Psoas muscle (tissue), 8 donors: ENCODE measurements around the gene SSTR3. TPM values are rescaled to one million over a fixed set of nuclear protein-coding genes. Genes with fewer than 3 reads are reported as not detected.

Experiments
- ATAC-seq, 4 donors: fragments of 200-7000 bp; cut with Tn5 transposase; one replicate each; pipeline ENCODE4 v1.9.1; 2020; ENCODE audit warnings: moderate library complexity in 3 of 4, mild to moderate bottlenecking in 2 of 4
- DNase-seq, 2 donors: peaks; one replicate each; pipeline ENCODE4 v3.0.0-alpha.2; 2020
- H3K27ac ChIP-seq: fragments of 200-600 bp; one replicate; pipeline ENCODE4 v1.8.0; 2022
- H3K27me3 ChIP-seq, 3 donors: fragments of 200-600 bp in 1 of 3; one replicate each; pipeline versions ENCODE4 v1.6.1 to v1.8.0; 2013 to 2022; ENCODE audit warnings: low read length in 2 of 3, mild to moderate bottlenecking in 2 of 3, moderate library complexity in 1 of 3; ENCODE audit not compliant: insufficient read depth in 3 of 3
- H3K36me3 ChIP-seq, 2 donors: fragments of 200-600 bp in 1 of 2; one replicate each; pipeline versions ENCODE4 v1.6.1 to v1.8.0; 2013 to 2022; ENCODE audit warnings: low read depth in 1 of 2, mild to moderate bottlenecking in 1 of 2, moderate library complexity in 1 of 2; ENCODE audit not compliant: insufficient read depth in 1 of 2
- H3K4me1 ChIP-seq: fragments of 200-600 bp; one replicate; pipeline ENCODE4 v1.8.0; 2022
- H3K4me3 ChIP-seq: fragments of 200-600 bp; one replicate; pipeline ENCODE4 v1.8.0; 2022; ENCODE audit warnings: mild to moderate bottlenecking
- H3K9me3 ChIP-seq: fragments of 200-600 bp; one replicate; pipeline ENCODE4 v1.8.0; 2022
- WGBS, 3 donors: extraction: QIAGEN DNeasy Blood & Tissue Kit; methylation state at CpG; one replicate each; pipeline versions ENCODE4 v1.1.6 to v1.1.7; 2013; 5-methylcytosine and 5-hydroxymethylcytosine counted together
- intact Hi-C, 2 donors: fragments of 100-400 bp; cut with DNase I; formaldehyde crosslinking; loops; one replicate each; pipeline versions ENCODE4 v1.11.0 to v1.14.2; 2022
- polyA plus RNA-seq, 3 donors: library from polyadenylated mRNA; stranded (reverse); fragments of 200-250 nt; gene quantifications; one replicate each; pipeline ENCODE4 v1.2.3, GENCODE V29; 2013
- total RNA-seq, 4 donors: library from RNA; stranded (reverse); fragmentation: NEBNext Ultra II Directional in 2 of 4; extraction: Animal tissue kit (Norgen Biotek cat#: 25700) in 2 of 4; gene quantifications; one replicate each; pipeline versions ENCODE4 v1.2.1 to v1.2.4, GENCODE V29; 2021 to 2023
- TF ChIP-seq, protein P1 (sequence below): fragments of 200-600 bp; IDR thresholded peaks from one replicate; pipeline ENCODE4 v1.8.0; 2022; ENCODE audit warnings: antibody characterized with exemption
- donor health status: healthy with polysubstance abuse.
- donor health status: DM: no; HTN: no; CAD: no; lungs with moderate emphysema.
- donor health status: Bipolar disorder and iron deficiency.
- donor health status: healthy.
- donor health status: DM: yes; HTN: yes; CAD: no.
- donor health status: DM: no; HTN: no; CAD: no.
- donor health status: DM: no; HTN: no; CAD: no.
- donor health status: DM: yes; HTN: yes; CAD: no.

Gene SSTR3
- total and polyA plus RNA-seq, 7 donors, result 0.01 TPM; not detected in 6

DNA sequence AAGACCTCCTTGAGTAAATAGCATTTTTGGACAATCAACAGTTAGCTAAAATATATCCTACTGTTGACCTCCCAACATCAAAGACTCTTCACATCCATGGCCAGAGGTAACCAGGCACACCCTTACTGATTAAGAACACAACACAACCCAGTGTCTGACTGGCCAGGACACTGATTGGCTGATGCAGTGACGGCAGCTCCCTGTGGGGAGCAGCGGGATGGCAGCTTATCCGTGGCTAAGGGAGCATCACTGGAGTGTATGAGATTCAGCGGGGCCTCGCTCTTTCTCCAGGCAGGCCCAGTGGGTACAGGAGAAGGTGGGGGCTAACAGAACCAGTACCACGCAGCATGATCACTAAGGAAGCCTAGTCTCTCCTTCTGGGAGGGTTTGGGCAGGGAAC lies 52.2 kb downstream of the SSTR3 start:
- Histone ChIP-seq H3K9me3 (no peaks in the 10 kb centered on the region), H3K27me3 (peaks cover 0 to 12% (median 5%) of the 10 kb centered on the region in 3 donors), H3K36me3 (no peaks in the 10 kb centered on the region), H3K27ac (no peak overlapping the region), H3K4me3 (no peak overlapping the region), H3K4me1 (no peaks in the 10 kb centered on the region)
- WGBS, 3 donors, result 47 to 57% (median 52%) methylated on average over 6 of the region's 6 CpGs
- intact Hi-C loops, result no loop called here
- peak in 1 of 2 donors; percentile 23 for DNase-seq
- TF ChIP-seq, protein P1, sequence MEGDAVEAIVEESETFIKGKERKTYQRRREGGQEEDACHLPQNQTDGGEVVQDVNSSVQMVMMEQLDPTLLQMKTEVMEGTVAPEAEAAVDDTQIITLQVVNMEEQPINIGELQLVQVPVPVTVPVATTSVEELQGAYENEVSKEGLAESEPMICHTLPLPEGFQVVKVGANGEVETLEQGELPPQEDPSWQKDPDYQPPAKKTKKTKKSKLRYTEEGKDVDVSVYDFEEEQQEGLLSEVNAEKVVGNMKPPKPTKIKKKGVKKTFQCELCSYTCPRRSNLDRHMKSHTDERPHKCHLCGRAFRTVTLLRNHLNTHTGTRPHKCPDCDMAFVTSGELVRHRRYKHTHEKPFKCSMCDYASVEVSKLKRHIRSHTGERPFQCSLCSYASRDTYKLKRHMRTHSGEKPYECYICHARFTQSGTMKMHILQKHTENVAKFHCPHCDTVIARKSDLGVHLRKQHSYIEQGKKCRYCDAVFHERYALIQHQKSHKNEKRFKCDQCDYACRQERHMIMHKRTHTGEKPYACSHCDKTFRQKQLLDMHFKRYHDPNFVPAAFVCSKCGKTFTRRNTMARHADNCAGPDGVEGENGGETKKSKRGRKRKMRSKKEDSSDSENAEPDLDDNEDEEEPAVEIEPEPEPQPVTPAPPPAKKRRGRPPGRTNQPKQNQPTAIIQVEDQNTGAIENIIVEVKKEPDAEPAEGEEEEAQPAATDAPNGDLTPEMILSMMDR, result no peak
- no peak for ATAC-seq

DNA sequence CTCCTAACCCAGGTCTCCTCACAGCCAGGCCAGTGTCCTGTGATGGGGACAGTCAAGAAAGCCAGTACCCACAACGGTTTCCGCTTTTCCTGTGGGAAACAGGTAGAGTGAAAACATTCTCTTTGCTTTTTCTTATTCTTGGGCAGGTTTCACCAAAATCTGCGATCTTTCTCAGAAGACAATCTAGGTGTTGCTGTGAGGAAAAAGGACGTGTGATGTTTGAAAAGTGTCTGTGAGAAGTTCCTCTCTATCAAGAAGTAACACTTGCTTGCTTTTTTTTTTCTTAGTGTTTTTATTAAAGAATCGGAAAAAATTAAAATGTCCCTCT lies 53.4 kb downstream of the SSTR3 start:
- intact Hi-C loops, result no loop called here
- no peaks in the 10 kb centered on the region for H3K4me1 ChIP-seq
- H3K36me3 ChIP-seq, result no peaks in the 10 kb centered on the region
- WGBS, 3 donors, result 81 to 88% (median 83%) methylated on average over 5 of the region's 5 CpGs
- TF ChIP-seq, protein P1, result no peak
- no peak overlapping the region for H3K27ac ChIP-seq
- H3K9me3 ChIP-seq, result no peaks in the 10 kb centered on the region
- no peak overlapping the region for H3K4me3 ChIP-seq
- DNase-seq (no peak), ATAC-seq (no peak)
- H3K27me3 ChIP-seq, result peaks cover 0 to 13% (median 5%) of the 10 kb centered on the region in 3 donors

DNA sequence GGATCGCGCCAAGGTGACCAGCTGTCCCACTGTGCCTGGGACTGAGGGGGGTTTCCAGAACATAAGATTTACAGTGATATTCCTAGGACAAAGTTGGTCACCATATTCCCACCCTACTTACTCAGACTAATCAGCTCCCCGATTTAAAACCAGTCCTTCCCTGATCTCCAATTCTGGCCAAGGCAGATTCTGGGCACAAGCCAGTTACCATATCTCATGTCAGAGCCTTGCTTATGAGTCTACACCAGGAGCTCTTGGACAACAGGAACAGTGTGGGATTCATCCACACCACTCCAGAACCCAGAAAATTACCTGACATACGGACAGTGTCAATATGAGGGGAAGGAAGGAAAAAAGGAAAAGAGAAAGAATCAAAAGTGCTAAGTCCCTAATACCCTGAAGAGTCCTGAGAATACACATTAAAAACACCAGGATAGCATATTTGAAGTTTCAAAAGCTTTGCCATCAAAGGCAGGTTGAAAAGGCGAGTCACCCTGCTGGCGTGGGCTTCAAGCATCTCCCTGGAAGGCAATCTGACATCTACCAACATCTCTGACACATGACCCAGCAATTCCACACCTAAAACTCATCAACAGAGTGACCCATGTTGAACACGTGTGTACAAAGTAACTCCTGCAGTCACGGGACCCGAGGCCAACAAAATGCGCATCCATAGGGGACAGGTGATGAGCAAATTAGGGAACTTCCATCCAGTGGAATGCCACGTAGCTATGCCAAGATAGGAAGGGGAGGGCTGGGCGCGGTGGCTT lies 54.6 kb downstream of the SSTR3 start:
- intact Hi-C loops, result no loop called here
- H3K27me3 ChIP-seq, result peaks cover 0 to 11% (median 5%) of the 10 kb centered on the region in 3 donors

DNA sequence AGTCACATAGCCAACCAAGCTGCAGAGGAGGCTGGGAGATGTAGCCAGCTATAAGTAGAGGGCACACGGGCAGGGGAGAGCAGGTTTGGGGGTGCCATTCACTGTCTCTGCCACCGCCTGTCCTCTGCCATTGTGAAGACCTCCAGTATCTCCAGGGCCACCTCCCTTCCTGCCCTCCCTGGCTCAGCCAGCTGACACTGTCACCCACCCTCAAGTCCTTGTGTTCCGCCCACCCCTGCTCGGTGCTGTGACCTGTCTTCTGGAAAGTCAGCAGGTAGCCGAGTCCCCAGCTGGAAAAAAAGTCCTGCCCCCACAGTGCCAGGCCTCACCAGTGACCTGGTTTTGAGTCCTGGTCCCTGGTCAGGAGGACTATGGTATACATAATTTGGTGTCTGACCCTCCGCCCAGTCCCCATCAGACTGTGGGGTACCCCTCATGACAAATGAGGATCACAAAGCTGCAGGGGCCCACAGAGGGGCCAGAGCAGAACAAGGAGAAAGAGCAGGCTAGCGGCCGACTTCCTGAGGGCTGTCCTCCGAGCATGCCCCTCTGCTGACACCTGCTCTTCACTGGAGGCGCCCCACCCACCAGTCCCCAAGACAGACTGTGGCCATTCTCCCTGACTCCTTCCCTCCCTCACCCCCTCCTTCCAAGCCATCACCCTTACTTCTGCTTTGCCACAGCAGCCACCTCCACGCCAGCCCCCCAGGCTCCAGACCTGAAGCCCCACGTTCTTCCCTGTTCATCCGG lies 55.4 kb downstream of the SSTR3 start:
- ATAC-seq, result no peak
- DNase-seq, result no peak
- no peak overlapping the region for H3K27ac ChIP-seq
- WGBS, 3 donors, result 66 to 76% (median 66%) methylated on average over 12 to 13 of the region's 13 CpGs
- TF ChIP-seq, protein P1, result no peak
- H3K4me3 ChIP-seq, result no peak overlapping the region
- H3K4me1 ChIP-seq, result no peaks in the 10 kb centered on the region
- H3K27me3 ChIP-seq, result peaks cover 0 to 11% (median 5%) of the 10 kb centered on the region in 3 donors
- intact Hi-C loops, result no loop called here
- H3K36me3 ChIP-seq, result no peaks in the 10 kb centered on the region
- no peaks in the 10 kb centered on the region for H3K9me3 ChIP-seq

More for the DNA sequence above, 54.6 kb downstream of the SSTR3 start:
- no peaks in the 10 kb centered on the region for H3K36me3 ChIP-seq
- DNase-seq (no peak), ATAC-seq (peak in 1 of 4 donors; percentile 47)
- no peaks in the 10 kb centered on the region for H3K4me1 ChIP-seq
- TF ChIP-seq, protein P1, result no peak
- no peaks in the 10 kb centered on the region for H3K9me3 ChIP-seq
- H3K4me3 ChIP-seq, result no peak overlapping the region
- no peak overlapping the region for H3K27ac ChIP-seq
- 47 to 56% (median 50%) methylated on average over 13 of the region's 13 CpGs for WGBS, 3 donors
